Transverse colon (tissue), 3 donors: ENCODE data around the gene PARVA.

ENCODE experiments used
- CTCF ChIP-seq, 5 experiments: fragments of 200-600 bp in 3 of 5; fragments of 450-650 bp in 2 of 5; sonication (generic) in 3 of 5; IDR thresholded peaks; 1 replicate in 2 of 5; 2 replicates in 3 of 5; pipeline ENCODE4 v1.5.1; 2016 to 2017; ENCODE audit warnings: antibody characterized with exemption in 5 of 5, inconsistent platforms in 3 of 5, mild to moderate bottlenecking in 2 of 5, moderate library complexity in 1 of 5
- POLR2A ChIP-seq: fragments of 450-650 bp; IDR thresholded peaks from one replicate; pipeline ENCODE4 v1.6.1; 2016; ENCODE audit warnings: antibody characterized with exemption, mild to moderate bottlenecking, moderate library complexity

GRCh38 chr11:12556155-12556554 is 178.8 kb downstream of the PARVA start:
- no peak for TF ChIP-seq CTCF (IDR thresholded peaks at IDR 0.05)
- no peak for TF ChIP-seq POLR2A
